Stimulated activated CD8-positive, alpha-beta memory T cell treated with anti-CD3 and anti-CD28 coated beads, Interleukin-12 subunit alpha, Interleukin-12 subunit beta, amount 100 ng/mL, for 1 hour (primary cell): ENCODE measurements around the gene TUB.
A peak's percentile ranks its signal among the peaks of the same experiment; 100 is the strongest.

Source experiments
- DNase-seq: peaks from one replicate; pipeline ENCODE4 v3.0.0-alpha.2; 2020; ENCODE audit warnings: low read depth

The TUB gene

DNA sequence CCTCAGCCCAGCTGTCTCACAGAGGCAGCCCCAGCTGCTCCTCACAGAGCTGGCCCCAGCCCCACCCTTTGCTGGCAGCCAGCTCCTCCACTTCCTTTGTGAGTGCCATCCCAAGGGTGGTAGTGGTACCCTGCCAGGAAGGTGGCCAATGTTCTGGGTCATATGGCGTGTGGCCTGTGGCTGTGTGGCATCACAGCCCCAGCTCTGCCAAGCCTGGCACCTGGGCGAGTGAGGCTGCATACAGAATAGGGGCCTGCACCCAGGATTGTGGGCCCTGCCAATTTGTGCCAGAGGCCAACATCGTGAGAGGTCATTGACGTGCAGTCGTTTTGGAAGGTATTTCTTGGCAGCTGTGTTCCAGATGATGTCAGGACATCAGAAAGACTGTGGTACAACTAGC, 10.7 kb downstream of the TUB start:
- DNase-seq: no peak

GRCh38 chr11:8092587-8093424, 11.8 kb downstream of the TUB start:
- no peak for DNase-seq

DNA sequence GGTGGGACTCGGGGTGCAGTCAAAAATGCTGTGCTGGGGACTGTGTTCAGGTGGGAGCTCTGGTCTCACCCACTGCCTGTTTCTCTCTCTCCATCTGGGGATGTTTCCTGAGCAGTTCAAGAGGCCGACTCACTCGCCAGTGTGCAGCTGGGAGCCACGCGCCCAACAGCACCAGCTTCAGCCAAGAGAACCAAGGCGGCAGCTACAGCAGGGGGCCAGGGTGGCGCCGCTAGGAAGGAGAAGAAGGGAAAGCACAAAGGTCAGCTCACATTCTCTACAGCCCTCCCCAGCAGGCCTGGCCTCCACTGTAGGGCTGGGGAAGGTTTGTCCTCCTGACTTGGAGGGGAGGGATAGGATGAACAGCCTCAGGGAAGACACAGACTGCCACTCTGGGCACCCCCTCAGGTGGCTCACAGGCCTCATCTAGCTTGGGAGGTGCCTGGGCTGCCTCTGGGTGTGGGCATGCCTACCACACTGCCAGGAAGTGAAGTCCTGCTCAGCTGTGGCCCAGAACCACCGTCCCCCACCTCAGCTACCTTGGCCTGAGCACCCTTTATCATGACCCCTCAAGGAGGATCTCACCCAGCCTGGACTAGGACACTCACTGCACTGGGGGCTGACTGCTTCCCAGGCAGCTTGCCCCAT, 13.0 kb downstream of the TUB start:
- no peak for DNase-seq

GRCh38 chr11:8094656-8095055, 13.6 kb downstream of the TUB start:
- no peak for DNase-seq

GRCh38 chr11:8095371-8095770, 14.4 kb downstream of the TUB start:
- no peak for DNase-seq

- no peak for DNase-seq
Measured at GRCh38 chr11:8095806-8096522, 15.0 kb downstream of the TUB start.

DNA sequence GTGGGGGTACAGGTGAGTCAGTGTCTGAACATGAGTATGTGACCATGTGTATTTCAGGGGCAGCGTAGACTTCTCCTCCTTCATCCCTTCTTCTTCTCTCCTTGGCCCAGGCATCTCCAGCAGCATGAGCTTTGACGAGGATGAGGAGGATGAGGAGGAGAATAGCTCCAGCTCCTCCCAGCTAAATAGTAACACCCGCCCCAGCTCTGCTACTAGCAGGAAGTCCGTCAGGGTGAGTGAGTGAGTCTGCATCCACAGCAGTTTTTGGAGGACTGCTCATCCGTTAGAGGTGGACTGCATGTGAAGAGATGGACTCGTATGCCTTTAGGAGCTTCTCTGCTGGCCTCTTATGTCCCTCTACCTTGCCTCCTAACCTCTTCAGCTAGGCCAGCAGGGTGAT, 15.6 kb downstream of the TUB start:
- DNase-seq: no peak

DNA sequence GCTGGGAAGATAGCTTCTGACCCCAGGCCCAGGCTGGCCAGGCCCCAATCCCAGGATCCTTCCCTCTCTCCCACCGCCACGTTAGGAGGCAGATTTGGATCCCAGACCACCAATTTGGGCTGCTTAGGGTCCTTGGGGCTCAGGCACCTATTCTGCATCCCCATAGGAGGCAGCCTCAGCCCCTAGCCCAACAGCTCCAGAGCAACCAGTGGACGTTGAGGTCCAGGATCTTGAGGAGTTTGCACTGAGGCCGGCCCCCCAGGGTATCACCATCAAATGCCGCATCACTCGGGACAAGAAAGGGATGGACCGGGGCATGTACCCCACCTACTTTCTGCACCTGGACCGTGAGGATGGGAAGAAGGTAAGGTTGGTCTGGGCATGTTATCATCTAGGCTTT, 16.1 kb downstream of the TUB start:
- no peak for DNase-seq

DNA sequence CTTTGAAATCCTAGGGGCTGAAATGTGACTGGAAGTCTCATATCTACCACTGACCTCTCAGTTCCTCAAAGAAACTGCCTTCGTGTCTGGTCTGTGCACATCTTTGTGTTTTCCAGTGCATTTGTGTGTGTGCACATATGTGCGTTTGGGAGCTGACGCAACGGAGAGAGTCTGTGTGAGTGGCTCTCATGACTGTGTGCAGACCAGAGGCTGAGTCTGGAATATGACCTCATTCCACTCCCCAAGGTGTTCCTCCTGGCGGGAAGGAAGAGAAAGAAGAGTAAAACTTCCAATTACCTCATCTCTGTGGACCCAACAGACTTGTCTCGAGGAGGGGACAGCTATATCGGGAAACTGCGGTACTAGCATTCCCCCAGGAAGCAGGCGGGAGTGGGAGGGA, 16.5 kb downstream of the TUB start:
- no peak for DNase-seq

DNA sequence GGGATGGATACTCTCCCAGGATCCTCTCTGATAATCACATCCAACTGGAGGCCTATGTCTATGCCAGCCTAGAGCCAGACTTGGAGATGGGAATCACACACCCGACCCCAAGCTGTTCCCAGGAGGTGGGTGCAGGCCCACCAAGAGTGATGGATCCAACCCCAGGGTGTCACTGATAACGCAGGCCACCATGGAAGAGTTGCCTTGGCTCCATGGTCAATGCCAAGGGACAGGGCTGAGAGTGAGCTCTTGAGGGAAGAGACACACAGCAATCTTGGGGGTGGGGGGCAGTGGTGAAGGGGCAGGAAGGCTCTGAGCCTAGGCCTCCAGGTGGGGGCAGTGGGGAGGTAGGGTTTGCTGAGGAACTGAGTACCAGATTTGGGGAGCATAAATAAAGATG, 16.9 kb downstream of the TUB start:
- no peak for DNase-seq

- no peak for DNase-seq
Measured at GRCh38 chr11:8098361-8098760, 17.4 kb downstream of the TUB start.

DNA sequence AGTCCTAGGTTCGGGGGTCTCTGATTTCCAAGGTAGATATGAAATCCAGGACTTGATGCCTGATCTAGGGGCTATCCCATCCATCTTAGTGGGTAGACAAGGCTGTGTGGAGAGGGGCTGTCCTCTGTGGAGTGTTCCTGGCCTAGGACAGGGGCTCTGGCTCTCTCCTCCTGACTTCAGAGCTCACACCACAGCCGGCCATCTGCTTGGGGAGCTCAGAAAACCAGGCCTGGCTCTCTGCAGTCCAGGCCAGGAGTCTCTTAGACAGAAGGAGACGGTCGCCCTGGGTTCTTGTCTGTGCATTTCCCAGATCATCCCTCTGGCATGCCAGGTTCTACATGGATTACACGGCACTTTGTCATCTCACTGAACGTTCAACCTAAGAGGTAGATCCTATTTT, 17.9 kb downstream of the TUB start:
- DNase-seq: no peak

DNA sequence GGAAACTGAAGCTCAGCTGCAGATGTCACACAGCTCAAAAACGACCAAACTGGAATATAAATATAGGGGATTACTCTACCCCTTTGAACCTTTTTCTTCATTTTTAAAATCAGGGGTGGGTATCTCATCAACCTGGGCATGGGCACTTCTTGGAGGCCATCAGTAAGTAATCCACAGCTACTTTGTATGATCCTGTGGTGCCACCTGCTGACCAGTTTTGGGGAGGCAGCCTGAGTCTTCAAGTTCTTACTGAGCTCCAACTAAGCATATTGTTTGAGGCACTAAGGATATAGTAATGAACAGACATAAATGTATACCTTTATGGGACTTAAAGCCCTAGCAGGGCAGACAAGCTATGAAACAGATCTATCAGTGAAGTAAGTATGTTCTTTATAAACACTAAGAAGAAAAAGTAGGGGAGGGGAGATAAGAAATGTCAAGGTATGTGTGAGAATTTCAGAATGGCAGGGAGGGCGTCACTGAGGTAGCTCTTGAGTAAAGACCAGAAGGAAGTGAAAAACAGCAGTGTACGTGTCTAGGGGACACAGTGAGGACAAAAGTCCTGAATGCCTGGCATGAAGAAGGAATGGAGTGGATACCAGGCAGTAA, 18.4 kb downstream of the TUB start:
- peak; percentile 52 for DNase-seq

DNA sequence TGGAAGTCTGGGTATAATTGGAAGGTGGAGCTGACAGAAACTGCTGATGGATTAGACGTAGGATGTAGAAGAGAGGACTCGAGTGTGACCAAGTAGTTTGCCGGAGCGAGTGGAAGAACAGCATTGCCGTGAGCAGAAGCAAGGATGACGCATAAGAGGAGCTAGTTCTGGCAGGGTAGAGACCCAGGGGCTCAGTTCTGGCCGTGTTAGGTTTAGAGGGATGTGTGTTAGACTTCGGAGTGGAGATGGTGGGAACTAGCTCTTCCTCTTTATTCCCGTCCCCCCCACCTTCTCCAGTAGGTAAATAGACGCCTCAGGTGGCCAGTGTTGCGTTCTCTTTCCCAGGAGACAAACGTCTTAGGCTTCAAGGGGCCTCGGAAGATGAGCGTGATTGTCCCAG, 19.1 kb downstream of the TUB start:
- no peak for DNase-seq

DNA sequence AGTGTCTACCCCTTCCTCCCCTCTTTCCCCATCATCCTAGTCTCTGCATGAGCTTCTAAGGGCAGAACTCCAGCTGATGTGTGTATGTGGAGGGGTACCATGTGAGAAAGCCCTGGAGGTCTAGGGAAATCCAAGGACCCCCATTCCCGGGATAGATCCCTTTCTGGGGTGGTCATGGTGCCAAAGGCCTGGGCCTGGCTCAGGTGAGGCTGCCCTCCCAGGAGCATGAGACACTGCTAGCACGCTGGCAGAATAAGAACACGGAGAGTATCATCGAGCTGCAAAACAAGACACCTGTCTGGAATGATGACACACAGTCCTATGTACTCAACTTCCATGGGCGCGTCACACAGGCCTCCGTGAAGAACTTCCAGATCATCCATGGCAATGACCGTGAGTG, 19.6 kb downstream of the TUB start:
- DNase-seq: no peak

DNA sequence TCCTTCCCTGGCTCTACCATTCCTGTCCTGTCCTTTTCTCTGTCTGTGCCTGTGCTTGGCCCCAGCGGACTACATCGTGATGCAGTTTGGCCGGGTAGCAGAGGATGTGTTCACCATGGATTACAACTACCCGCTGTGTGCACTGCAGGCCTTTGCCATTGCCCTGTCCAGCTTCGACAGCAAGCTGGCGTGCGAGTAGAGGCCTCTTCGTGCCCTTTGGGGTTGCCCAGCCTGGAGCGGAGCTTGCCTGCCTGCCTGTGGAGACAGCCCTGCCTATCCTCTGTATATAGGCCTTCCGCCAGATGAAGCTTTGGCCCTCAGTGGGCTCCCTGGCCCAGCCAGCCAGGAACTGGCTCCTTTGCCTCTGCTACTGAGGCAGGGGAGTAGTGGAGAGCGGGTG, 20.4 kb downstream of the TUB start:
- no peak for DNase-seq

- DNase-seq: no peak
Measured at GRCh38 chr11:8102296-8102915, 21.4 kb downstream of the TUB start.

- DNase-seq: no peak
Measured at GRCh38 chr11:8102965-8103364, 22.0 kb downstream of the TUB start.

- DNase-seq: no peak
Measured at GRCh38 chr11:8103909-8104308, 22.9 kb downstream of the TUB start.

DNA sequence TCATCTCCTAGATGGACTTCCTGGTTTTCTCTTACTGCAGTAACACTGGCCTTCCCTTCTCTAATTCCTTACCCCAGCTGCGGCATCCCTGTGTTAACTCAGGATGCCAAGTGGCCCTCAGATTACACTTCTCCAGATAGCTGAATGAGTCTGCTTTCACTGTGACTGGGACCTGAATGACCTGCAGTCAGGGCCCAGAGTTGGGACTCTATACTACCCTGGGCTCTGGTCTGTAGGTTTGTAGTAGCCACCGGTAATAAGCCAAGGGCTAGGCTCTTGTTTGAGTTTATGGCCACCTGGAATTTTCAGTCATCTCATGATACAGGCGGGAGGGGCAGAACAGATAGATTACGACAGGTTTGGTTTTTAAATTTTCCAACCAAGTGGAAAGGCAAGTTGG, 24.1 kb downstream of the TUB start:
- DNase-seq: no peak

- no peak for DNase-seq
Measured at GRCh38 chr11:8105666-8106065, 24.7 kb downstream of the TUB start.

- DNase-seq: no peak
Measured at GRCh38 chr11:8106679-8107078, 25.7 kb downstream of the TUB start.
